ENCODE measurements around the gene TNK2.

Gene TNK2

GRCh38 chr3:195853036-195853435 lies 55.3 kb downstream of the TNK2 start:
- no peak for TF ChIP-seq GATA3 (IDR thresholded peaks at IDR 0.05; ENCODE audit: low read depth, low read length)
- no peak for TF ChIP-seq GATA2 (IDR thresholded peaks at IDR 0.05; ENCODE audit: low read depth, low read length)

- no peak for TF ChIP-seq GATA3 (IDR thresholded peaks at IDR 0.05; ENCODE audit: low read depth, low read length)
- no peak for TF ChIP-seq GATA2 (IDR thresholded peaks at IDR 0.05; ENCODE audit: low read depth, low read length)
Observed at GRCh38 chr3:195850857-195851543, 57.4 kb downstream of the TNK2 start.

GRCh38 chr3:195849322-195850074 lies 58.9 kb downstream of the TNK2 start:
- no peak for TF ChIP-seq GATA2 (IDR thresholded peaks at IDR 0.05; ENCODE audit: low read depth, low read length)
- no peak for TF ChIP-seq GATA3 (IDR thresholded peaks at IDR 0.05; ENCODE audit: low read depth, low read length)

GRCh38 chr3:195847055-195847950 lies 61.0 kb downstream of the TNK2 start:
- TF ChIP-seq GATA3 (IDR thresholded peaks at IDR 0.05; ENCODE audit: low read depth, low read length) = no peak
- no peak for TF ChIP-seq GATA2 (IDR thresholded peaks at IDR 0.05; ENCODE audit: low read depth, low read length)

GRCh38 chr3:195845483-195845882 lies 62.9 kb downstream of the TNK2 start:
- TF ChIP-seq GATA3 (IDR thresholded peaks at IDR 0.05; ENCODE audit: low read depth, low read length) (no peak), GATA2 (IDR thresholded peaks at IDR 0.05; ENCODE audit: low read depth, low read length) (no peak)

GRCh38 chr3:195844671-195845218 lies 63.6 kb downstream of the TNK2 start:
- no peak for TF ChIP-seq GATA2 (IDR thresholded peaks at IDR 0.05; ENCODE audit: low read depth, low read length)
- TF ChIP-seq GATA3 (IDR thresholded peaks at IDR 0.05; ENCODE audit: low read depth, low read length) = no peak

GRCh38 chr3:195839260-195840010 lies 68.9 kb downstream of the TNK2 start:
- TF ChIP-seq GATA2 (IDR thresholded peaks at IDR 0.05; ENCODE audit: low read depth, low read length) (no peak), GATA3 (IDR thresholded peaks at IDR 0.05; ENCODE audit: low read depth, low read length) (no peak)

- TF ChIP-seq GATA2 (IDR thresholded peaks at IDR 0.05; ENCODE audit: low read depth, low read length) (no peak), GATA3 (IDR thresholded peaks at IDR 0.05; ENCODE audit: low read depth, low read length) (no peak)
Observed at GRCh38 chr3:195838714-195839113, 69.6 kb downstream of the TNK2 start.

GRCh38 chr3:195836476-195837135 lies 71.7 kb downstream of the TNK2 start:
- TF ChIP-seq GATA2 (IDR thresholded peaks at IDR 0.05; ENCODE audit: low read depth, low read length) (no peak), GATA3 (IDR thresholded peaks at IDR 0.05; ENCODE audit: low read depth, low read length) (no peak)

GRCh38 chr3:195835791-195836190 lies 72.6 kb downstream of the TNK2 start:
- no peak for TF ChIP-seq GATA2 (IDR thresholded peaks at IDR 0.05; ENCODE audit: low read depth, low read length)
- no peak for TF ChIP-seq GATA3 (IDR thresholded peaks at IDR 0.05; ENCODE audit: low read depth, low read length)

GRCh38 chr3:195834675-195835583 lies 73.4 kb downstream of the TNK2 start:
- TF ChIP-seq GATA2 (IDR thresholded peaks at IDR 0.05; ENCODE audit: low read depth, low read length) (no peak), GATA3 (IDR thresholded peaks at IDR 0.05; ENCODE audit: low read depth, low read length) (no peak)

GRCh38 chr3:195829897-195830254 lies 78.5 kb downstream of the TNK2 start:
- TF ChIP-seq GATA2 (IDR thresholded peaks at IDR 0.05; ENCODE audit: low read depth, low read length) (no peak), GATA3 (IDR thresholded peaks at IDR 0.05; ENCODE audit: low read depth, low read length) (no peak)
